Measurements from ENCODE around the gene FTO. TPM values are rescaled to one million over a fixed set of nuclear protein-coding genes. Genes with fewer than 3 reads are reported as not detected.

The FTO gene
- total and polyA plus RNA-seq, 2 of the 8 experiments (the other 6 are each of a cell fraction or from before 2014, with no cell fraction given): 34.5 to 59.8 TPM

DNA sequence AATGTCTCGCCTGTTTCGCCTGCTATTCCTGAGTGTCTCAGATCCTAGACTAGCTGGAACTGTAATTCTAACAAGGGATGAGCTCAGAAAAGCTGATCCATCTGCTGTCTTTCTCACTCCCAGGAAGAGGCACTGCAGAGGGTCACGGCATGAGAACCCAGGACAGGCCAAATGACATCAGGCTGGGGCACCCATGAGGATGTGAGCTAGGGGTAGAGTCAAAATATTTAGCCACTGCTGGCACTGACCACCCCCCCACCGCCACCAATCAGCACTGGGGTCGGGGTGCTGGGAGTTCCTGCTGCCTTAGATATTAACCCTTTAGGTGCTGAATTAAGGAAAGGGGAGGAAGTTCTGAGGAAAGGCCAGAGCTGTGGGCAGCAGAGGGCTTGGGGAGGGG lies 470.2 kb downstream of the FTO start:
- Histone ChIP-seq H3K14ac (ENCODE audit: insufficient read length) (no peak overlapping the region), H3K9ac (replicated peaks in 1 of 4; ENCODE audit: extremely low read depth in 1 of 4, low read depth in 3 of 4, low read length in 3 of 4) (no peak overlapping the region), H3K27ac (ENCODE audit: low read depth, low read length) (no peak overlapping the region), H3K56ac (replicated peaks; ENCODE audit: insufficient read length, low read depth, low read length) (no peak overlapping the region), H3K18ac (ENCODE audit: extremely low read depth, low read length) (no peak overlapping the region), H3K23me2 (ENCODE audit: low read depth, low read length) (no peaks in the 10 kb centered on the region), H4K20me1 (replicated peaks in 1 of 2; ENCODE audit: control insufficient read depth in 1 of 2, insufficient read depth in 2 of 2, low read length in 2 of 2) (no peaks in the 10 kb centered on the region), H3K23ac (ENCODE audit: insufficient read length) (no peak overlapping the region), H3K4me1 (replicated peaks in 1 of 4; ENCODE audit: control insufficient read depth in 3 of 4, insufficient read depth in 4 of 4, low read length in 3 of 4) (peaks cover 4 to 17% (median 12%) of the 10 kb centered on the region in 4 experiments; a peak in 6 of 7 replicates), H3K36me3 (ENCODE audit: control insufficient read depth in 2 of 4, insufficient read depth in 4 of 4, low read length in 3 of 4) (no peaks in the 10 kb centered on the region), H2AFZ (ENCODE audit: low read length) (no peak overlapping the region), H2BK5ac (ENCODE audit: low read depth, low read length) (no peak overlapping the region), H2BK12ac (ENCODE audit: low read depth, low read length) (no peak overlapping the region), H2BK15ac (ENCODE audit: low read length) (no peak overlapping the region), H3K9me3 (ENCODE audit: insufficient read depth in 2 of 2, low read depth in 1 of 2, low read length in 1 of 2) (no peaks in the 10 kb centered on the region), H4K5ac (ENCODE audit: insufficient read length, low read depth, low read length) (no peak overlapping the region), H3K79me1 (ENCODE audit: low read depth, low read length) (no peaks in the 10 kb centered on the region), H2BK120ac (replicated peaks; ENCODE audit: low read depth, low read length) (no peak overlapping the region), H3K27me3 (replicated peaks in 1 of 4; ENCODE audit: control insufficient read depth in 3 of 4, extremely low read depth in 1 of 4, insufficient read depth in 3 of 4, low read length in 3 of 4) (peaks cover 0 to 3% (median 2%) of the 10 kb centered on the region in 4 experiments; a peak in 1 of 7 replicates), H4K8ac (ENCODE audit: extremely low read depth, insufficient read depth, low read length) (no peak overlapping the region), H2AK5ac (ENCODE audit: low read depth, low read length) (no peak overlapping the region), H3K4ac (replicated peaks; ENCODE audit: insufficient read length, low read depth, low read length) (no peak overlapping the region), H3K79me2 (ENCODE audit: control insufficient read depth in 1 of 2, insufficient read depth in 2 of 2, low read length in 2 of 2) (no peaks in the 10 kb centered on the region), H2BK20ac (ENCODE audit: low read length) (no peak overlapping the region), H4K91ac (replicated peaks; ENCODE audit: insufficient read length, low read length) (no peak overlapping the region), H3K4me3 (ENCODE audit: extremely low read depth in 1 of 4, insufficient read depth in 2 of 4, low read depth in 3 of 4, low read length in 4 of 4) (no peak overlapping the region), H3K4me2 (ENCODE audit: insufficient read depth in 1 of 2, low read depth in 2 of 2, low read length in 2 of 2) (no peak overlapping the region; a peak in 1 of 4 replicates)
- POLR2A ChIA-PET (ENCODE audit: partially characterized antibody): no interaction called here
- CTCF ChIA-PET (ENCODE audit: partially characterized antibody): interaction anchor here (0.8 to 1.4 kb wide), 3 partner anchors 25 to 282 kb away, joined by 3 to 6 read pairs (median 3); no protein-coding TSS in a partner anchor
- no peak for FAIRE-seq
- no peak for TF ChIP-seq NANOG (IDR thresholded peaks at IDR 0.05; ENCODE audit: insufficient read depth, low read depth, low read length, poor library complexity, severe bottlenecking)
- TF ChIP-seq SUZ12 (IDR thresholded peaks at IDR 0.05; ENCODE audit: low read length): no peak
- TF ChIP-seq, protein P1, sequence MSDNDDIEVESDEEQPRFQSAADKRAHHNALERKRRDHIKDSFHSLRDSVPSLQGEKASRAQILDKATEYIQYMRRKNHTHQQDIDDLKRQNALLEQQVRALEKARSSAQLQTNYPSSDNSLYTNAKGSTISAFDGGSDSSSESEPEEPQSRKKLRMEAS (IDR thresholded peaks at IDR 0.05): no peak
- TF ChIP-seq CREB1 (IDR thresholded peaks at IDR 0.05): no peak
- DNase-seq (ENCODE audit: low read depth in 1 of 2, low spot score in 2 of 2): no peak
- WGBS, 2 experiments (ENCODE audit: extremely low coverage in 1 of 2, insufficient coverage in 1 of 2, insufficient read length in 1 of 2, insufficient replicate concordance in 2 of 2, low coverage in 1 of 2, low lambda C conversion rate in 2 of 2, missing lambda C conversion rate in 1 of 2): 51% methylated on average over 5 of the region's 5 CpGs; no CpG with 5 or more reads in 1 of the 2 experiments

Data from H1 (cell line).